OCI-LY1 (cell line): ENCODE data around the gene CA12.
"Not testable (repeated sequence)": the region's sequence is repeated elsewhere in the genome, so short reads cannot be mapped to it uniquely, and the experiment has no call there.

Experiments
- H2AFZ ChIP-seq: fragments of 200-600 bp; sonication (generic), shearing (Covaris generic); 2 replicates; pipeline ENCODE4 v1.6.0; 2014; ENCODE audit warnings: antibody characterized with exemption, mild to moderate bottlenecking, low read length
- H3F3A ChIP-seq: fragments of 200-600 bp; sonication (generic), shearing (Covaris generic); 2 replicates; pipeline ENCODE4 v1.6.0; 2014; ENCODE audit warnings: mild to moderate bottlenecking, antibody characterized with exemption, low read length, moderate library complexity; ENCODE audit not compliant: insufficient read depth
- H3K27ac ChIP-seq: fragments of 200-600 bp; sonication (generic); 2 replicates; pipeline ENCODE4 v1.5.1; 2014; ENCODE audit warnings: low read length, mixed run types, mild to moderate bottlenecking, low read depth; ENCODE audit not compliant: poor library complexity, severe bottlenecking
- H3K27me3 ChIP-seq: fragments of 200-600 bp; sonication (generic); 2 replicates; pipeline ENCODE4 v1.6.0; 2014; ENCODE audit warnings: antibody characterized with exemption, mild to moderate bottlenecking, low read length, moderate library complexity; ENCODE audit not compliant: insufficient read depth
- H3K36me3 ChIP-seq: fragments of 200-600 bp; sonication (generic); 2 replicates; pipeline ENCODE4 v1.6.1; 2014; ENCODE audit warnings: mild to moderate bottlenecking, antibody characterized with exemption, low read length, moderate library complexity, mixed read lengths; ENCODE audit not compliant: insufficient read depth
- H3K4me1 ChIP-seq: fragments of 200-600 bp; sonication (generic); 2 replicates; pipeline ENCODE4 v1.5.1; 2014; ENCODE audit warnings: mild to moderate bottlenecking, low read length, moderate library complexity; ENCODE audit not compliant: insufficient read depth, severe bottlenecking
- H3K4me2 ChIP-seq: fragments of 200-600 bp; sonication (generic), shearing (Covaris generic); 2 replicates; pipeline ENCODE4 v1.6.1; 2014; ENCODE audit warnings: low read length
- H3K4me3 ChIP-seq: fragments of 200-600 bp; sonication (generic); 2 replicates; pipeline ENCODE4 v1.5.1; 2014; ENCODE audit warnings: low read length, low read depth, mild to moderate bottlenecking, mixed read lengths; ENCODE audit not compliant: poor library complexity, severe bottlenecking
- H3K79me2 ChIP-seq: fragments of 200-600 bp; shearing (Covaris generic); 2 replicates; pipeline ENCODE4 v1.6.1; 2016; ENCODE audit warnings: mixed run types, low read length, mixed read lengths; ENCODE audit not compliant: insufficient read depth
- H3K9ac ChIP-seq: fragments of 200-600 bp; sonication (generic), shearing (Covaris generic); 2 replicates; pipeline ENCODE4 v1.6.1; 2014; ENCODE audit warnings: mild to moderate bottlenecking, low read length, mixed read lengths
- H3K9me2 ChIP-seq: fragments of 200-600 bp; sonication (generic), shearing (Covaris generic); 2 replicates; pipeline ENCODE4 v1.6.1; 2014; ENCODE audit warnings: low read depth, mild to moderate bottlenecking, low read length, mixed read lengths
- H3K9me3 ChIP-seq: fragments of 200-600 bp; shearing (Covaris generic); 2 replicates; pipeline ENCODE4 v1.6.1; 2014; ENCODE audit warnings: low read length, mixed read lengths
- H4K20me1 ChIP-seq: fragments of 200-600 bp; sonication (generic), shearing (Covaris generic); 2 replicates; pipeline ENCODE4 v1.6.0; 2016; ENCODE audit warnings: mild to moderate bottlenecking, low read length; ENCODE audit not compliant: insufficient read depth
- CTCF ChIP-seq: fragments of 200-600 bp; sonication (generic), shearing (Covaris generic); IDR thresholded peaks from 2 replicates; pipeline ENCODE4 v1.5.1; 2017; ENCODE audit warnings: mild to moderate bottlenecking, antibody characterized with exemption, low read length, moderate library complexity, mixed read lengths
- EZH2 ChIP-seq: fragments of 200-600 bp; sonication (generic), shearing (Covaris generic); IDR thresholded peaks from 2 replicates; pipeline ENCODE4 v1.8.0; 2017; ENCODE audit warnings: borderline replicate concordance, mixed run types, mild to moderate bottlenecking, antibody characterized with exemption, low read length, moderate library complexity, mixed read lengths

CA12 gene

GRCh38 chr15:63344731-63345390, 36.8 kb downstream of the CA12 start:
- Histone ChIP-seq H3K27me3 (peaks cover 3% of the 10 kb centered on the region), H3K79me2 (no peaks in the 10 kb centered on the region), H3K9me2 (no peaks in the 10 kb centered on the region), H3K4me2 (no peak overlapping the region), H3K27ac (no peak overlapping the region), H3K9me3 (no peaks in the 10 kb centered on the region), H2AFZ (no peak overlapping the region), H3K4me1 (peaks cover 8% of the 10 kb centered on the region), H4K20me1 (no peaks in the 10 kb centered on the region), H3K36me3 (no peaks in the 10 kb centered on the region), H3K4me3 (no peak overlapping the region), H3K9ac (no peak overlapping the region), H3F3A (no peaks in the 10 kb centered on the region)
- TF ChIP-seq EZH2: no peak

- H3K27ac ChIP-seq, H3K9me3 ChIP-seq, H3K9me2 ChIP-seq, H3F3A ChIP-seq, H3K36me3 ChIP-seq, H2AFZ ChIP-seq, H3K27me3 ChIP-seq, H3K4me2 ChIP-seq, H3K79me2 ChIP-seq, H4K20me1 ChIP-seq, H3K9ac ChIP-seq, H3K4me3 ChIP-seq, H3K4me1 ChIP-seq: not testable (repeated sequence)
These were observed 38.6 kb downstream of the CA12 start for GRCh38 chr15:63342996-63343562.

- Histone ChIP-seq H2AFZ (no peak overlapping the region), H3K9ac (no peak overlapping the region), H3K36me3 (no peaks in the 10 kb centered on the region)
These were observed 39.7 kb downstream of the CA12 start for GRCh38 chr15:63341898-63342297.

GRCh38 chr15:63340878-63341277, 40.8 kb downstream of the CA12 start:
- H3K9ac ChIP-seq: no peak overlapping the region
- no peak overlapping the region for H3K27ac ChIP-seq

More at GRCh38 chr15:63341898-63342297, 39.7 kb downstream of the CA12 start:
- no peak for TF ChIP-seq CTCF
- TF ChIP-seq EZH2: no peak
- no peak overlapping the region for H3K27ac ChIP-seq
- no peaks in the 10 kb centered on the region for H4K20me1 ChIP-seq
- no peaks in the 10 kb centered on the region for H3K4me1 ChIP-seq
- no peaks in the 10 kb centered on the region for H3K9me2 ChIP-seq
- no peak overlapping the region for H3K4me3 ChIP-seq
- no peaks in the 10 kb centered on the region for H3K9me3 ChIP-seq
- peaks cover 8% of the 10 kb centered on the region; the same call in 1 of the 2 replicates for H3K27me3 ChIP-seq
- no peaks in the 10 kb centered on the region for H3F3A ChIP-seq
- H3K4me2 ChIP-seq: no peak overlapping the region
- no peaks in the 10 kb centered on the region for H3K79me2 ChIP-seq

More at GRCh38 chr15:63340878-63341277, 40.8 kb downstream of the CA12 start:
- peaks cover 5% of the 10 kb centered on the region; the same call in 1 of the 2 replicates for H3K27me3 ChIP-seq
- H3K36me3 ChIP-seq: no peaks in the 10 kb centered on the region
- H3K4me2 ChIP-seq: no peak overlapping the region
- H3K9me2 ChIP-seq: no peaks in the 10 kb centered on the region
- H3K79me2 ChIP-seq: no peaks in the 10 kb centered on the region
- H2AFZ ChIP-seq: no peak overlapping the region
- no peaks in the 10 kb centered on the region for H3F3A ChIP-seq
- no peaks in the 10 kb centered on the region for H3K9me3 ChIP-seq
- no peak overlapping the region for H3K4me3 ChIP-seq
- TF ChIP-seq CTCF (no peak), EZH2 (no peak)
- no peaks in the 10 kb centered on the region for H4K20me1 ChIP-seq
- H3K4me1 ChIP-seq: no peaks in the 10 kb centered on the region
